ENCODE measurements around the gene PRAC1. TPM values are rescaled to one million over a fixed set of nuclear protein-coding genes. Genes with fewer than 3 reads are reported as not detected.

Gene PRAC1
- not detected in 2 replicates for total RNA-seq

DNA sequence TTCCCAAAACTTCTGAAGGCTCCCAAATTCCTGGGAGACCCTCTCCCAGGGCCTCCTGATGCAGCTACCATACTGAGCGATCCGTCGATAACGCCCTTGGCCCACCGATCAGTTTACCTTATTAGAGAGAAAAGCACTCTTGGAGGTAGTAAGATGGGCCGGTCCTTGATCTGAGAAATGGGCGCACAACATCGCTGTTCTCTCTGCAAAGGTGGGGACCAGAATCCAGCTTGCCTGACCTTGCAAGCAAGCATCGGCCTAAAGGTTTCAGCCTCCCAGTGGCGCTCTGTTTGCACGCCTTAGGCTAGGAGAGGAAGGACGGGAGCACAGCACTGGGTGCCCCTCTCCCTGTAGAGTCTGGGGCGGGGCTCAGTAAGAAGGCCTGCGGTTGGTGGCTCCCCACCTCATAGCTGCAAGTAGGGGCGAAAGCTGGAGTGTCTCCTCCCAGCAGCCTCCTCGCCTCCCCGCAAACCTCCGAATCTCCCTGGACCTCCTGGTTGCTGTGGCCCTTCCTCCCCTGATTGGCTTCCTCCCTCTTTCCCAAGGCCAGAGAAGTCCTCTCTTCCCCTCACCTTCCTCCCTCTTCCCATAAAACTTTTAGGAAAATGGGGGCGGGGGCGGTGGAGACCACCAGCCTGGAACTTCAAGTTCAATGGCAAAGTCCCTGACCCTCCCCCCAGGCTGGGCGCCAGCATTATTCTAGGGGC, at the start of gene PRAC1:
Gene PRAC1, minus strand, starts transcription at position 318 of the 707 bp plus-strand sequence. Its CDS starts 126 bp downstream, at position 192.
- peak within 1 kb of the TSS; percentile 40 for H3K4me3 ChIP-seq (ENCODE audit: low read depth, low read length)
- TF ChIP-seq CTCF (IDR thresholded peaks at IDR 0.05; ENCODE audit: insufficient read depth, low read depth, low read length): no peak
- no peak for DNase-seq (ENCODE audit: low read depth)

GRCh38 chr17:48770954-48771353, 48.6 kb upstream of the PRAC1 start:
- H3K4me3 ChIP-seq (ENCODE audit: low read depth, low read length): no peak overlapping the region
- no peak for TF ChIP-seq CTCF (IDR thresholded peaks at IDR 0.05; ENCODE audit: insufficient read depth, low read depth, low read length)
- no peak for DNase-seq (ENCODE audit: low read depth)

DNA sequence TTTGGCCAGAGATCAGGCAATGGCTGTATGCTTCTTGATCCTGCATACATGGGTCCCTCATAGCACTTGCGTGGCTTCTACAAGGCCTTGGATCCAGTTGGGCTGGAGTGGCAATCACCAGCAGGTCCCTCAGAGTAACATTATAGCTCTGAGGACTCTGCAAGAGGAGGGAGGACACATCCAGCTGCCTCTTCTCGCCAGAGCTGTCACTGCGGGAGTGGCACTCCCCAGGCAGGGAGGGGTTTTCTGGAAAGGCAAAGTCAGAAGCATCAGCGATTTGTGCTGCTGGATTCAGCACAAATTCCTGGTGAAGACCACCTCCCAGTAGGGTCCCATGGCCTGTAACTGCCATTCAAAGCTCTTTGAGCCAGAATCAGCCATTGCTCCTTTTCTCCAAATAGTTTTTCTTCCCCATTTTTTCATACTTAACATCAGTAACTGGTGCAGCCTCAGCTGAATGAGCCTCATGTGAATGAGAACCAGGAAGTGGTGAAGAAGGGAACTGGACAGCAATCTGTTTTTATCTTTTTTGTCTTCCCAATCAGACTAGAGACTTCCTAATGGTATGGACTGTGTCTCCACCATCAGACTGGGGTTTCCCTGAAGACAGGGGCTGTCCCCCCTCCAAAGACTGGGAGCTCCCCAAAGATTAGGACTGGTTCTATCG, 46.8 kb upstream of the PRAC1 start:
- H3K4me3 ChIP-seq (ENCODE audit: low read depth, low read length): no peak overlapping the region
- no peak for DNase-seq (ENCODE audit: low read depth)
- no peak for TF ChIP-seq CTCF (IDR thresholded peaks at IDR 0.05; ENCODE audit: insufficient read depth, low read depth, low read length)

GRCh38 chr17:48767263-48767774, 45.0 kb upstream of the PRAC1 start:
- TF ChIP-seq CTCF (IDR thresholded peaks at IDR 0.05; ENCODE audit: insufficient read depth, low read depth, low read length): peak; percentile 25
- no peak for DNase-seq (ENCODE audit: low read depth)
- no peak overlapping the region for H3K4me3 ChIP-seq (ENCODE audit: low read depth, low read length)

DNA sequence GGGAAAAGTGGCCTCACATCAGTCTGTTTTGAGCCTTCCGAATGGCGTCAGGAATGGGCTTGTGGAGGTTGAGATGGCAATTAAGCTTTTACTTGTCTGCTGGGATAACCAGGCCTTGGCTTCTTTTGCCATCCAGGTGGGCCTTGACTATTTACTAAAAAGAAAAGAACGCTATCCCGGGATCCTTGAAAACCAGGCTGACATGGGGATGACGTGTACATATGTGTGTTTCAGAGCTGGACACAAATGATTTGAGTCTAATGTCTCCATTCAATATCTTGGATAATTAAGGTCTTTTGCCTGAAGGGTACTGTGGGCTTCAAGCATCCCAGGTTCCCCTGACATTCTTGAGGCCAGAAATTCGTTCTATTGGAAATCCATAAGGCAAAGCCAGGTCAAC, 38.8 kb upstream of the PRAC1 start:
- no peak overlapping the region for H3K4me3 ChIP-seq (ENCODE audit: low read depth, low read length)
- TF ChIP-seq CTCF (IDR thresholded peaks at IDR 0.05; ENCODE audit: insufficient read depth, low read depth, low read length): no peak
- no peak for DNase-seq (ENCODE audit: low read depth)

- H3K4me3 ChIP-seq (ENCODE audit: low read depth, low read length): no peak overlapping the region
- no peak for TF ChIP-seq CTCF (IDR thresholded peaks at IDR 0.05; ENCODE audit: insufficient read depth, low read depth, low read length)
Observed at GRCh38 chr17:48760411-48760810, 38.1 kb upstream of the PRAC1 start.

More at GRCh38 chr17:48760411-48760810, 38.1 kb upstream of the PRAC1 start:
- DNase-seq (ENCODE audit: low read depth): no peak
